Fibroblast of skin of scalp (primary cell): ENCODE results near the gene COBL. TPM values are rescaled to one million over a fixed set of nuclear protein-coding genes. Genes with fewer than 3 reads are reported as not detected.

Experiments used
- DNase-seq: peaks from one replicate; pipeline ENCODE4 v3.0.0-alpha.2; 2013
- polyA plus RNA-seq, 2 experiments: library from polyadenylated mRNA; unstranded; fragments of 120-200 nt; gene quantifications; one replicate each; pipeline ENCODE4 v1.2.1, GENCODE V29; 2013; ENCODE audit not compliant: insufficient read length in 2 of 2

The COBL gene
- 0.37 TPM for polyA plus RNA-seq (2013, experiment 1 of 2; ENCODE audit: insufficient read length)
- polyA plus RNA-seq (2013, experiment 2 of 2; ENCODE audit: insufficient read length), result 2.5 TPM

DNA sequence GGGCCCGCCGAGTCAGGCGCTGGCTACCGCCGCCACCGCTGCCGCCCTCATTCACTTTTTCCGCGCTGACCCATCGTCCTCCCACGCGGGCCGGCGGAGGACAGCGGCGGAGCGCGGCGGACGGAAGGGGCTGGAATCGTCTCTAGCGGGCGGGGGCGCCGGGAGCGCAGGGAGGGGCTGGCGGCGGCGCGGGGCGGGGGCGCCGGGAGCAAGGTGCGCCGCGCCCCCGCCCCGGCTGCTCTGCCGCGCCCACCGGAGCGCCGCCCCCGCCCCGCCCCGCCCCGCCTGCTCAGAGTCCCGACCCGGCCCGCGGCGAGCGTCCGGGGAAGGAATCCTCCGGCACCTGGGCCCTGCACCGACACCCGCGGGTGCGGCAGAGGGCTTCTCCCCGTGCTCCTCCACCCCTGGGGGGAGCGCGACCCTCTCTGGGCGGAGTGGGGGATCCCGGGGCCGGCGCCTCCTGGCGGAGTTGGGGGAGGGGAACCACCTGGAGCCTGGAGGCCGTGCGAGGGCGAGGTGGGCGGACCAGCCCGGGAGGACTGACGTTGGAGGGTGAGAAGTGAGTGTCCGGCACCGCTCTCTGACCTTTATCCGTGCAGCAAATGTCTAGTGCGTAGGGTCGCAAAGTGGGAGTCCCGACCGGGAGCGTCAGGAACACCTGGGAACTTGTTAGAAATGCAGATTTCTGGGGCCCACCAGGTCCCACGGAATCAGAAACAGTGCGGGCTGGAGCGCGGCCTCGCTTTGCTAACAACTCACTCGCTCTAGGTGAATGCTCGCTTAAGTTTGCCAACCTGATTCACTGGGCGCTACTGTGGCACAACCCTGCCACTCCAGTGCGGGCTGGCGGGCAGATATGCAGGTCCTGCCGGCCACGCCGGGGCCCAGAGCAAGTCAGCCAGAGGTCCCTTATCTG, at the start of gene COBL:
Gene COBL (minus strand): TSS at position 144 of the 916 bp plus-strand sequence. CDS start 176 bp downstream, outside the sequence.
- no peak for DNase-seq

- no peak for DNase-seq
Observed at GRCh38 chr7:51366172-51366728, 49.6 kb upstream of the COBL start.

DNA sequence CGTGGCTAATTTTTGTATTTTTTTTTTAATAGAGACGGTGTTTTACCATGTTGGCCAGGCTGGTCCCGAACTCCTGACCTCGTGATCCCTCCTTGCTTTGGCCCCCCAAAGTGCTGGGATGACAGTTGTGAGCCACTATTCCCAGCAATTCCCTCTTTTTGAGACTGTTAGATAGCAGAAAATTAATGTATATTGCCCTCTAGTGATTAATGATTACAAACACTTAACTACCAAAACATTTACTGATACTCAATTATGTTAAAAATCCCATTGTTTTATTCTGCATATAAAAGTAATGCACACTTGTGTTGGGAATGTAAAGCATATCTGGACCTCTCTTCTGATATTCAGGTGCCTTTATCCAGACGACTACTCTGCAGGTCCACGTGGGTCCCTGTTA, 41.2 kb upstream of the COBL start:
- DNase-seq, result no peak

GRCh38 chr7:51356849-51357516, 40.4 kb upstream of the COBL start:
- no peak for DNase-seq

GRCh38 chr7:51354897-51355296, 38.3 kb upstream of the COBL start:
- no peak for DNase-seq

DNA sequence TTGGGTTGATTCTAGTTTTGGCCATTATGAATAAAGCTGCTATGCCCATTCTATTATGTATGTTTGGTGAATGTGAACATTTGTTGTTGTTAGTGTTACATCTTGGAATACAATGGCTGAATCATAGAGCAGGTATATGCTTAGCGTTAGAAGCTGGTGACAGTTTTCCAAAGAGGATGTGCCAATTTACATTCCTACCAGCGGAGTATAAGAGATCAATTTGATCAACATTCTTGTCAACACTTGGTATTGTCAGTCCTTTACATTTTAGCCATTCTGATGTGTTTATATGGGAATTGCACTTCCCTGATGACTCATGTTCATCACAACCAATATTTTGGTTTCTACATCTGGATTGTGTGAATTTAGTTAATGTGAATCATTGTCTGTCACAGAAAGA, 37.8 kb upstream of the COBL start:
- no peak for DNase-seq

- peak; percentile 6 for DNase-seq
Observed at GRCh38 chr7:51352174-51353100, 35.8 kb upstream of the COBL start.

DNA sequence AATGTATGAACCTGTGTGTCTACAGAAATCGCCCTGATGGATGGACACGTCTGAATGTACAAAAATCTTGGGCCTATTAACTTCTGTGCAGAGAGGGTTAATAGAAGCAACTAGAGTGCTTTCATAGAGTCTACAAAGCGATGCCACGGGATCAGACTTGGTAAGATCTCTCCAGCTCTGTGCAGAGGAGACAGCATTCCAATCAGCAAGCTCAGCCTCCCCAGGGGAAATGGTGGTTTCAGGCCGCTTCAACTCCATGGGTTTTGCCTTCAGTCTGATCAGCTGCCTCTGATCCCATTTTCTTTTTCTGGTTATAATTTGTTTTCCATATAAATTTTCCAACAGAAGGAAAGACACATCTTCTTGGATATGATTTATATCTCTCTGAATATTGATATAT, 35.1 kb upstream of the COBL start:
- DNase-seq, result peak; percentile 87

GRCh38 chr7:51350546-51350896, 33.9 kb upstream of the COBL start:
- no peak for DNase-seq

GRCh38 chr7:51349820-51350545, 33.4 kb upstream of the COBL start:
- DNase-seq, result peak; percentile 89

DNA sequence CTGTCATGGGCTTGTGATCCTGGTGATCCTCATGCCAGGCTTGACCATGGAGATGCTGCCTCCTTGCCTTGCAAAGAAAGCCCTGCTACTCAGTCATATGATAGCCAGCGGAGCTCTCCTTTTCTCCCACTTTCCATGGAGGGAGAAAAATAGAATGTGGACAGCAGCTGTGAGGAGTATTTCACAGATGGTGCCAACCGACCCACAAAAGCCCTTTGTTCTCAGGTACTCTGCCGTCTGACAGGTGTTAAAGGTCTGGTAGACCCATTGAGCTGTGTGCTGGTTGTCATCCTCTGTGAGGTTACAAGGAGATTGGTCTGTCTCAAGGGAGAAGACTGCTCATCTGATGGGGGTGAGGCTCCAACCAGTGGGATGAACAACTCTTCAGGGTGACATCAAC, 29.5 kb upstream of the COBL start:
- DNase-seq, result no peak

DNA sequence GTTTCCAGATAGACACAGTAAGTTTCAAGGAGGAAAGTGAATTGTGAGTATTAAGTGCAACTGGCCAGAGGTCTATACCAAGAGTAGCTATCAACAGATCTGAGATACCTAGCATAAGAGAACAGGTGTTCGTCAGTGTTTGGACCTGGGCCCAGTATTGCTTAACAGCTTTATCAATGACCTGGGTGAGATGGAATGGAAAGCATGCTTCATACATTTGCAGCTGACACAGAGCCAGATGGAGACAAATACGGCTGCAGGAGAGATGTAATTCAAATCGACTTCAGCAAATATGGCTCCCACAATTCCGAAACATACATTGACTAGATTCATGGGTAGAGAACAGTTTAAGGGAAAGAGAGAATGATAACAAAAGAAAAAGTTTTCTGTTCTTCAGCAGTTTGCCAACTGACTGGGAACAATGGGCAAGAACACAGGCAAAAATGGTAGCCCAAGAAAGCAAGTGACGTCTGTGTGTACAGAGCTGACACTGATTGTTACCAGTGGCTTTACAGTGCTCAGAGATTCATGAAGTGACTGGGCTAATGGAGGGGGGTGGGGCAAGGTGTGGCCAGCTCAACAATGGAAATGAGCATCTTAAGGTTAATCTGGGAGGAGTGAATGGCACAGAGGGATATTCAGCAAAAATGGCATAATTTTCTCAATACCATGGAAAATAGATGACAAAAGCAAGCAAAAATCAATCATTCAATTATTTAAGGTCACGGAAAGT, 28.0 kb upstream of the COBL start:
- no peak for DNase-seq

- no peak for DNase-seq
Observed at GRCh38 chr7:51340936-51341335, 24.3 kb upstream of the COBL start.

GRCh38 chr7:51340029-51340838, 23.6 kb upstream of the COBL start:
- DNase-seq, result no peak

DNA sequence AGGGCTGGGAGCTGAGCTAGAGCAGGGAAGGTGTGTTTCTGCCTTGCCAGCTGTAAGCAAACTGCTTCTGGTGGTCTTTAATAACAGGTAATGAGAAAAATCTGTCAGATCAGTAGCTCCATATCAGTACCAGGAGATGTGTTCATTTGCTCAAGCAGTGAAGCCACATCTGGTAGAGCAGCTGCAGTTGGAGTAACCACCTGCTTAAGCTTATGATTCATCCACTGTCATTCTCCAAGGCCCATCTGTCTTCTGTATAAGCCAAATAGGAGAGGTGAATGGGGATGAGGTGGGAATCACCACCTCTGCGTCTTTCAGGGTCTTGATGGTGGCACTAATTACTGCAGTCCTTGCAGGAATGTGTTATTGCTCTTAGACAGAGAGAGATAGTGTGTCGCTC, 18.4 kb upstream of the COBL start:
- DNase-seq, result no peak

DNA sequence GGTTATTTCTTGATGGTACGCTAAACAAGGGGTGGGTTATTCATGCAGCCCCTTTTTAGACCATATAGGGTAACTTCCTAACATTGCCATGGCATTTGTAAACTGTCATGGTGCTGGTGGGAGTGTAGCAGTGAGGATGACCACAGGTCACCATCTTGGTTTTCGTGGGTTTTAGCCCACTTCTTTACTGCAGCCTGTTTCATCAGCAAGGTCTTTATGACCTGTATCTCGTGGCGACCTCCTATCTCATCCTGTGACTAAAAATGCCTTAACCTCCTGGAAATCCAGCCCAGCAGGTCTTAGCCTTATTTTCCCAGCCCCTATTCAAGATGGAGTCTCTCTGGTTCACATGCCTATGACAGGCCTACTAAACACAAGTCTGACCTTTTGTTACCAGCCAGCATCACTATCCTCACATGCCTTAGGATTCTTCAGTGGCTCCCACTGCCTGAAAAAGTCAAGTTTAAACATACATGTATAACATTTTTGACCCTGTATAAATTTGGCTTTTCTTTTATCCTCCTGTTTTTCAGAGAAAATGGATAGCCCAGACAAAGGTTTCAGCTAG, 13.2 kb upstream of the COBL start:
- DNase-seq, result no peak

- DNase-seq, result no peak
Observed at GRCh38 chr7:51328351-51328801, 11.8 kb upstream of the COBL start.

GRCh38 chr7:51327287-51327717, 10.7 kb upstream of the COBL start:
- DNase-seq, result no peak

- DNase-seq, result no peak
Observed at GRCh38 chr7:51326656-51327286, 10.2 kb upstream of the COBL start.
